Germinal center (tissue), 1 donor: Measurements from ENCODE around the gene FAM149B1.

Experiments used
- DNase-seq: peaks from one replicate; pipeline ENCODE4 v3.0.0; 2012; ENCODE audit warnings: mixed read lengths, low spot score

FAM149B1 gene

GRCh38 chr10:73287441-73287840 is 119.5 kb downstream of the FAM149B1 start:
- DNase-seq, result no peak

DNA sequence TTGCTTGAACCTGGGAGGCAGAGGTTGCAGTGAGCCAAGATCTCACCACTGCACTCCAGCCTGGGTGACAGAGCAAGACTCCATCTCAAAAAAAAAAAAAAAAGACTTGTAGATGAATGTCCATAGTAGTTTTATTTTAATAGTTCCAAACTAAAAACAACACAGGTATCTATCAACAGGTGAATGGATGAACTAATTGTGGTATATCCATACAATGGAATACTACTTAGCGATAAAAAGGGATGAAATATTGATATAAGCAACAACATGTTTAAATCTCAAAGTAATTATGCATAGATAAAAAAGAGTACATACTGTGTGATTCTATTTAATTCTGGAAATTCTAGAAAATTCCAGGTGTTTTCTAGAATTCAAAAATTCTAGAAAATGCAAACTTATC is 122.0 kb downstream of the FAM149B1 start:
- DNase-seq, result no peak

- DNase-seq, result no peak
Observed at GRCh38 chr10:73293461-73293860, 125.5 kb downstream of the FAM149B1 start.
